Neural progenitor cell (in vitro differentiated cells): ENCODE results near the gene MIB1. TPM values are rescaled to one million over a fixed set of nuclear protein-coding genes. Genes with fewer than 3 reads are reported as not detected.

Source experiments
- DNase-seq: peaks from one replicate; pipeline ENCODE4 v3.0.0-alpha.2; 2016; ENCODE audit warnings: low spot score
- H2AFZ ChIP-seq: fragments of 200-600 bp; sonication (generic); replicated peaks from 2 replicates; pipeline ENCODE4 v1.6.1; 2016; ENCODE audit warnings: antibody characterized with exemption
- H3F3A ChIP-seq: fragments of 200-600 bp; sonication (generic); 2 replicates; pipeline ENCODE4 v1.6.1; 2016; ENCODE audit warnings: antibody characterized with exemption, low read depth
- H3K27ac ChIP-seq: fragments of 200-600 bp; sonication (generic); 2 replicates; pipeline ENCODE4 v1.5.1; 2016; ENCODE audit warnings: mild to moderate bottlenecking
- H3K27me3 ChIP-seq: fragments of 200-600 bp; sonication (generic); 2 replicates; pipeline ENCODE4 v1.6.1; 2016; ENCODE audit warnings: mild to moderate bottlenecking, moderate library complexity
- H3K36me3 ChIP-seq: fragments of 200-600 bp; sonication (generic); 2 replicates; pipeline ENCODE4 v1.5.1; 2016
- H3K4me1 ChIP-seq: fragments of 200-600 bp; sonication (generic); 2 replicates; pipeline ENCODE4 v1.6.1; 2016; ENCODE audit warnings: mixed run types
- H3K4me2 ChIP-seq: fragments of 200-600 bp; sonication (generic); 2 replicates; pipeline ENCODE4 v1.6.1; 2016
- H3K4me3 ChIP-seq: fragments of 200-600 bp; sonication (generic); 2 replicates; pipeline ENCODE4 v1.5.1; 2016
- H3K79me2 ChIP-seq: fragments of 200-600 bp; sonication (generic); 2 replicates; pipeline ENCODE4 v1.6.1; 2016; ENCODE audit warnings: low read depth
- H3K9ac ChIP-seq: fragments of 200-600 bp; sonication (generic); 2 replicates; pipeline ENCODE4 v1.6.1; 2016
- H3K9me3 ChIP-seq: fragments of 200-600 bp; sonication (generic); 2 replicates; pipeline ENCODE4 v1.5.1; 2016; ENCODE audit warnings: low read depth
- H4K20me1 ChIP-seq: fragments of 200-600 bp; sonication (generic); 2 replicates; pipeline ENCODE4 v1.6.1; 2016; ENCODE audit warnings: low read depth
- H3K27ac Mint-ChIP-seq: 3 replicates; pipeline ENCODE4 v1.8.0; 2021; ENCODE audit warnings: mixed read lengths
- H3K27me3 Mint-ChIP-seq: 2 replicates; pipeline ENCODE4 v1.8.0; 2022; ENCODE audit warnings: low read depth, mild to moderate bottlenecking, inconsistent platforms, moderate library complexity, mixed read lengths; ENCODE audit not compliant: insufficient read depth
- H3K36me3 Mint-ChIP-seq: 3 replicates; pipeline ENCODE4 v1.8.0; 2021; ENCODE audit warnings: mixed read lengths
- H3K4me1 Mint-ChIP-seq: 3 replicates; pipeline ENCODE4 v1.8.0; 2021; ENCODE audit warnings: mixed read lengths
- H3K4me3 Mint-ChIP-seq: 3 replicates; pipeline ENCODE4 v1.8.0; 2021; ENCODE audit warnings: mild to moderate bottlenecking, moderate library complexity, mixed read lengths
- H3K9me3 Mint-ChIP-seq: 3 replicates; pipeline ENCODE4 v1.8.0; 2020; ENCODE audit warnings: mixed read lengths
- CTCF ChIP-seq: fragments of 200-600 bp; sonication (generic); IDR thresholded peaks from 2 replicates; pipeline ENCODE4 v1.5.1; 2017; ENCODE audit warnings: antibody characterized with exemption, mild to moderate bottlenecking
- EZH2 ChIP-seq: fragments of 200-600 bp; sonication (generic); IDR thresholded peaks from 2 replicates; pipeline ENCODE4 v1.6.1; 2017; ENCODE audit warnings: antibody characterized with exemption, mild to moderate bottlenecking, moderate library complexity
- EZH2phosphoT487 ChIP-seq: fragments of 200-600 bp; sonication (generic); IDR thresholded peaks from 2 replicates; pipeline ENCODE4 v1.6.1; 2017; ENCODE audit warnings: antibody characterized with exemption
- total RNA-seq: library from RNA; depleted of rRNA; stranded (reverse); fragments of >200 nt; gene quantifications from 2 replicates; pipeline ENCODE4 v1.2.3, GENCODE V29; 2015; ENCODE audit warnings: low replicate concordance

MIB1 gene
- total RNA-seq, 1 donor from 2014 or later, result 112 TPM

GRCh38 chr18:21725201-21725600 is 15.4 kb upstream of the MIB1 start:
- H3K4me1 ChIP-seq, result no peaks in the 10 kb centered on the region
- H3K4me2 ChIP-seq, result no peak overlapping the region
- TF ChIP-seq EZH2phosphoT487, result no peak
- TF ChIP-seq EZH2, result no peak
- TF ChIP-seq CTCF, result no peak
- no peak overlapping the region for H3K4me3 Mint-ChIP-seq
- H2AFZ ChIP-seq, result no peak overlapping the region
- no peaks in the 10 kb centered on the region for H3K36me3 Mint-ChIP-seq
- H3K27me3 Mint-ChIP-seq, result peaks cover 2% of the 10 kb centered on the region
- no peak for DNase-seq
- no peak overlapping the region for H3K27ac ChIP-seq
- H3K9me3 Mint-ChIP-seq, result no peaks in the 10 kb centered on the region
- H3K27ac Mint-ChIP-seq, result no peak overlapping the region
- no peaks in the 10 kb centered on the region for H3K79me2 ChIP-seq
- H3K4me3 ChIP-seq, result no peak overlapping the region
- H3F3A ChIP-seq, result no peaks in the 10 kb centered on the region
- no peaks in the 10 kb centered on the region for H4K20me1 ChIP-seq
- H3K27me3 ChIP-seq, result no peaks in the 10 kb centered on the region
- H3K9me3 ChIP-seq, result no peaks in the 10 kb centered on the region
- no peaks in the 10 kb centered on the region for H3K4me1 Mint-ChIP-seq
- no peaks in the 10 kb centered on the region for H3K36me3 ChIP-seq
- no peak overlapping the region for H3K9ac ChIP-seq

DNA sequence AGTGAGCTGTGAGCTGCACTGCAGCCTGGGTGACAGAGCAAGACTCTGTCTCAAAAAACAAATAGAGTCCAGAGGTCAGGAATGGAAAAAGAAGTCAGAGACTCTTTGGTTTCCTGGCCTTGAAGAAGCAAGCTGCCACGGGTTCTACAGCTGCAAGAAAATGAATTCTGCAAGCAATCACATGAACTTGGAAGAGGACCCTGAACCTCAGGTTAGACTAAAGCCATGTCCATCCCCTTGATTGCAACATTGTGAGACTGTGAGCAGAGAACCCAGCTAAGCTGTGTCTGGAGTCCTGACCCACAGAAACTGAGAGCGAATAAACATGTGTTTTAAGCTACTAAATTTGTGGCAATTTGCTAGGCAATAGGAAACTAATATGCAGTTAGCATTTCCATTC is 12.9 kb upstream of the MIB1 start:
- no peak overlapping the region for H3K4me3 ChIP-seq
- H3K79me2 ChIP-seq, result no peaks in the 10 kb centered on the region
- H3K9ac ChIP-seq, result no peak overlapping the region
- no peaks in the 10 kb centered on the region for H3K9me3 ChIP-seq
- H3K4me1 ChIP-seq, result no peaks in the 10 kb centered on the region
- TF ChIP-seq CTCF (no peak), EZH2 (no peak), EZH2phosphoT487 (no peak)
- no peaks in the 10 kb centered on the region for H3F3A ChIP-seq
- no peaks in the 10 kb centered on the region for H3K27me3 Mint-ChIP-seq
- H4K20me1 ChIP-seq, result no peaks in the 10 kb centered on the region
- H3K27ac Mint-ChIP-seq, result no peak overlapping the region
- H3K4me2 ChIP-seq, result no peak overlapping the region
- no peak overlapping the region for H3K27ac ChIP-seq
- no peaks in the 10 kb centered on the region for H3K9me3 Mint-ChIP-seq
- no peaks in the 10 kb centered on the region for H3K4me1 Mint-ChIP-seq
- no peak for DNase-seq
- no peaks in the 10 kb centered on the region for H3K27me3 ChIP-seq
- no peak overlapping the region for H3K4me3 Mint-ChIP-seq
- H2AFZ ChIP-seq, result no peak overlapping the region
- no peaks in the 10 kb centered on the region for H3K36me3 Mint-ChIP-seq
- H3K36me3 ChIP-seq, result no peaks in the 10 kb centered on the region

GRCh38 chr18:21733011-21733410 is 7.6 kb upstream of the MIB1 start:
- Histone ChIP-seq H3F3A (no peaks in the 10 kb centered on the region), H3K9me3 (no peaks in the 10 kb centered on the region), H3K9ac (no peak overlapping the region), H3K27ac (no peak overlapping the region), H4K20me1 (no peaks in the 10 kb centered on the region), H3K36me3 (no peaks in the 10 kb centered on the region), H3K27me3 (no peaks in the 10 kb centered on the region), H3K4me2 (no peak overlapping the region), H3K4me3 (no peak overlapping the region), H3K4me1 (no peaks in the 10 kb centered on the region), H3K79me2 (no peaks in the 10 kb centered on the region), H2AFZ (no peak overlapping the region)
- Mint-ChIP-seq H3K4me3 (no peak overlapping the region), H3K4me1 (peaks cover 8% of the 10 kb centered on the region), H3K36me3 (peaks cover 3% of the 10 kb centered on the region), H3K27me3 (peaks cover 2% of the 10 kb centered on the region), H3K9me3 (peaks cover 22% of the 10 kb centered on the region), H3K27ac (no peak overlapping the region)
- DNase-seq, result no peak
- no peak for TF ChIP-seq EZH2
- no peak for TF ChIP-seq CTCF
- no peak for TF ChIP-seq EZH2phosphoT487
